B cell (primary cell): ENCODE results near the gene PTPN6. TPM values are rescaled to one million over a fixed set of nuclear protein-coding genes. Genes with fewer than 3 reads are reported as not detected.

Source experiments
- ATAC-seq: fragments of 200-7000 bp; cut with Tn5 transposase; one replicate; pipeline ENCODE4 v1.10.0; 2021; ENCODE audit warnings: low read depth, mild to moderate bottlenecking, moderate number of reproducible peaks, moderate library complexity
- CTCF ChIA-PET: fragments of 350-600 bp; sonication (Branson Sonifier 250); formaldehyde crosslinking; loops from one replicate; lab custom pipeline; 2021; ENCODE audit warnings: antibody characterized with exemption, inconsistent platforms; lab: Charles Lee
- POLR2A ChIA-PET: fragments of 350-600 bp; sonication (Branson Sonifier 250); formaldehyde crosslinking; loops from one replicate; lab custom pipeline; 2021; ENCODE audit warnings: antibody characterized with exemption; lab: Charles Lee
- DNase-seq: peaks from one replicate; pipeline ENCODE4 v3.0.0; 2013
- H2AFZ ChIP-seq: 2 replicates; pipeline ENCODE4 v1.6.1; 2012; ENCODE audit warnings: mild to moderate bottlenecking, low read depth, low read length; ENCODE audit not compliant: insufficient read depth, poor library complexity, severe bottlenecking
- H3K27ac ChIP-seq, 2 donors: 1 replicate in 1 of 2; 2 replicates in 1 of 2; pipeline ENCODE4 v1.5.1; 2012 to 2013; ENCODE audit warnings: low read length in 2 of 2, mild to moderate bottlenecking in 2 of 2, moderate library complexity in 1 of 2
- H3K27me3 ChIP-seq, 4 experiments: fragments of 200-600 bp in 1 of 4; sonication (generic) in 1 of 4; replicated peaks in 1 of 4; 1 replicate in 2 of 4; 2 replicates in 2 of 4; pipeline versions ENCODE4 v1.6.1 to v1.7.0; 2013 to 2016; ENCODE audit warnings: low read length in 3 of 4, mild to moderate bottlenecking in 2 of 4, mixed read lengths in 1 of 4, moderate library complexity in 1 of 4; ENCODE audit not compliant: insufficient read depth in 4 of 4, control insufficient read depth in 3 of 4; ENCODE audit errors: control extremely low read depth in 1 of 4
- H3K36me3 ChIP-seq, 2 experiments: replicated peaks in 1 of 2; 1 replicate in 1 of 2; 2 replicates in 1 of 2; pipeline versions ENCODE4 v1.6.1 to v1.7.1; 2013; ENCODE audit warnings: low read length in 1 of 2; ENCODE audit not compliant: insufficient read depth in 2 of 2, control insufficient read depth in 1 of 2; ENCODE audit errors: control extremely low read depth in 1 of 2, extremely low read depth in 1 of 2
- H3K4me1 ChIP-seq, 2 donors: fragments of 200-600 bp in 1 of 2; sonication (generic) in 1 of 2; 1 replicate in 1 of 2; 2 replicates in 1 of 2; pipeline versions ENCODE4 v1.5.1 to v1.6.1; 2013 to 2017; ENCODE audit warnings: low read length in 2 of 2; ENCODE audit not compliant: control insufficient read depth in 2 of 2, insufficient read depth in 2 of 2
- H3K4me2 ChIP-seq: replicated peaks from 2 replicates; pipeline ENCODE3; 2012; ENCODE audit warnings: mild to moderate bottlenecking, low read depth, low read length; ENCODE audit not compliant: poor library complexity, severe bottlenecking
- H3K4me3 ChIP-seq, 5 experiments: fragments of 200-600 bp in 1 of 5; sonication (generic) in 1 of 5; 1 replicate in 3 of 5; 2 replicates in 2 of 5; pipeline versions ENCODE4 v1.5.1 to v1.7.0; 2011 to 2016; ENCODE audit warnings: low read length in 4 of 5, mild to moderate bottlenecking in 4 of 5, low read depth in 2 of 5, control low read depth in 1 of 5, moderate library complexity in 1 of 5; ENCODE audit not compliant: insufficient read depth in 1 of 5; ENCODE audit errors: control extremely low read depth in 1 of 5, extremely low read depth in 1 of 5
- H3K79me2 ChIP-seq: fragments of 200-600 bp; sonication (generic); one replicate; pipeline ENCODE4 v1.6.0; 2016; ENCODE audit warnings: low read length; ENCODE audit not compliant: control insufficient read depth, insufficient read depth
- H3K9ac ChIP-seq: fragments of 200-600 bp; sonication (generic); 2 replicates; pipeline ENCODE4 v1.6.1; 2017; ENCODE audit warnings: mild to moderate bottlenecking, low read length, moderate library complexity
- H3K9me3 ChIP-seq, 3 donors: one replicate each; pipeline versions ENCODE4 v1.6.1 to v1.7.1; 2013; ENCODE audit warnings: low read length in 2 of 3; ENCODE audit not compliant: control insufficient read depth in 2 of 3, insufficient read depth in 1 of 3; ENCODE audit errors: control extremely low read depth in 1 of 3
- H4K20me1 ChIP-seq: 2 replicates; pipeline ENCODE4 v1.6.0; 2012; ENCODE audit warnings: mild to moderate bottlenecking, low read length; ENCODE audit not compliant: insufficient read depth, control insufficient read depth, poor library complexity, severe bottlenecking
- H3K27ac Mint-ChIP-seq: one replicate; pipeline ENCODE4 v1.8.0; 2021; ENCODE audit warnings: mixed read lengths
- H3K27me3 Mint-ChIP-seq: one replicate; pipeline ENCODE4 v1.8.0; 2021; ENCODE audit warnings: mixed read lengths
- H3K4me1 Mint-ChIP-seq: one replicate; pipeline ENCODE4 v1.8.0; 2021; ENCODE audit warnings: mixed read lengths
- H3K4me3 Mint-ChIP-seq: one replicate; pipeline ENCODE4 v1.8.0; 2021; ENCODE audit warnings: mixed read lengths
- H3K9me3 Mint-ChIP-seq: one replicate; pipeline ENCODE4 v1.8.0; 2022; ENCODE audit warnings: mixed read lengths; ENCODE audit not compliant: insufficient read depth
- EZH2 ChIP-seq: IDR thresholded peaks from 2 replicates; pipeline ENCODE4 v1.6.1; 2012; ENCODE audit warnings: borderline replicate concordance, low read depth, mild to moderate bottlenecking, moderate library complexity, low read length; ENCODE audit not compliant: insufficient read depth, poor library complexity, severe bottlenecking
- WGBS: methylation state at CpG from one replicate; pipeline ENCODE4 v1.1.5; 2013; ENCODE audit warnings: missing lambda C conversion rate; ENCODE audit not compliant: insufficient coverage; 5-methylcytosine and 5-hydroxymethylcytosine counted together
- intact Hi-C: fragments of 100-400 bp; cut with micrococcal nuclease; formaldehyde crosslinking; loops from one replicate; pipeline ENCODE4 v1.10.0; 2022
- polyA plus RNA-seq: library from polyadenylated mRNA; depleted of rRNA; stranded (reverse); fragments of >200 nt; gene quantifications from 2 replicates; pipeline ENCODE4 v1.2.3, GENCODE V29; 2012
- total RNA-seq, 2 donors: library from RNA; stranded (reverse); fragments of 120-200 nt in 1 of 2; gene quantifications; 1 replicate in 1 of 2; 2 replicates in 1 of 2; pipeline versions ENCODE4 v1.2.3 to v1.2.4, GENCODE V29; 2013 to 2022
- TF ChIP-seq, protein P1 (sequence below): fragments of 200-600 bp; IDR thresholded peaks from one replicate; pipeline ENCODE4 v1.8.0; 2022; ENCODE audit warnings: antibody characterized with exemption, mild to moderate bottlenecking

Gene PTPN6
- total and polyA plus RNA-seq, 2 donors (not counting 1 experiment from before 2014, with no cell fraction given): 312 to 874 TPM

DNA sequence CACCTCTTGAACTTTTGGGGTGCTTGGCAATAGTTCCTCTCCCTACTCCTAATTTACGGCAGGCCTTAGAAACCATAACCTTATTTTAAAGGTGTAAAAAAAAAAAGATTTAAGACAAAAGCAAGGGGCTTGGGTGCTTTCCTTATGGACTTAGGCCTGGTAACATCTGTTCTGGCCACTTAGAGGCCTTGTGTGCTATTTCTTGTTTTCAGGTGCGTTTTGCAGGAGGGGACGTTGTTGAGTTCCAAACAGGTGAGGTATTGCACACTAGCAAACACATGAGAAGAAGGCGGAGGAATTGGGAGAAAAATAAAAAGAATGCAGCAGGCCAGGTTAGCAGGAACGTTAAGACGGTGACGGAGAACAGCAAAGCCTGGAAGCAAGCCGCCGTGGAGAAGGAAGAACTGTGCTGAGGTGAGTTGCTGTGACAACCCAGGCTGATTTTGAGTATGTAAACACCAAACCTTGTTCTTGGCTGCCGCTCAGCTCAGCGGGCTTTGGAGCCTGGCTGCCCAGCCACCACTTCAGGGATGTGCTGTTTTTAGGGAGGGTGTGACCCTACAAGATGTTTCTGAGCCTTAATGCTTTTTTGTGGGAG is 36.9 kb downstream of the PTPN6 start:
- Histone ChIP-seq H3K27me3 (no peaks in the 10 kb centered on the region), H2AFZ (no peak overlapping the region), H3K9ac (no peak overlapping the region), H3K9me3 (no peaks in the 10 kb centered on the region), H4K20me1 (no peaks in the 10 kb centered on the region), H3K4me1 (no peaks in the 10 kb centered on the region), H3K4me3 (no peak overlapping the region), H3K4me2 (no peak overlapping the region), H3K36me3 (peaks cover 4 to 25% of the 10 kb centered on the region in 2 experiments), H3K79me2 (peaks cover 10% of the 10 kb centered on the region), H3K27ac (no peak overlapping the region)
- ATAC-seq: no peak
- Mint-ChIP-seq H3K9me3 (no peaks in the 10 kb centered on the region), H3K4me3 (no peak overlapping the region), H3K27me3 (no peaks in the 10 kb centered on the region), H3K27ac (no peak overlapping the region), H3K4me1 (no peaks in the 10 kb centered on the region)
- DNase-seq: no peak
- 97% methylated on average over 10 of the region's 11 CpGs for WGBS
- ChIA-PET POLR2A (no interaction called here), CTCF (no interaction called here)
- TF ChIP-seq EZH2: no peak
- TF ChIP-seq, protein P1, sequence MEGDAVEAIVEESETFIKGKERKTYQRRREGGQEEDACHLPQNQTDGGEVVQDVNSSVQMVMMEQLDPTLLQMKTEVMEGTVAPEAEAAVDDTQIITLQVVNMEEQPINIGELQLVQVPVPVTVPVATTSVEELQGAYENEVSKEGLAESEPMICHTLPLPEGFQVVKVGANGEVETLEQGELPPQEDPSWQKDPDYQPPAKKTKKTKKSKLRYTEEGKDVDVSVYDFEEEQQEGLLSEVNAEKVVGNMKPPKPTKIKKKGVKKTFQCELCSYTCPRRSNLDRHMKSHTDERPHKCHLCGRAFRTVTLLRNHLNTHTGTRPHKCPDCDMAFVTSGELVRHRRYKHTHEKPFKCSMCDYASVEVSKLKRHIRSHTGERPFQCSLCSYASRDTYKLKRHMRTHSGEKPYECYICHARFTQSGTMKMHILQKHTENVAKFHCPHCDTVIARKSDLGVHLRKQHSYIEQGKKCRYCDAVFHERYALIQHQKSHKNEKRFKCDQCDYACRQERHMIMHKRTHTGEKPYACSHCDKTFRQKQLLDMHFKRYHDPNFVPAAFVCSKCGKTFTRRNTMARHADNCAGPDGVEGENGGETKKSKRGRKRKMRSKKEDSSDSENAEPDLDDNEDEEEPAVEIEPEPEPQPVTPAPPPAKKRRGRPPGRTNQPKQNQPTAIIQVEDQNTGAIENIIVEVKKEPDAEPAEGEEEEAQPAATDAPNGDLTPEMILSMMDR: no peak
- intact Hi-C loops: no loop called here

DNA sequence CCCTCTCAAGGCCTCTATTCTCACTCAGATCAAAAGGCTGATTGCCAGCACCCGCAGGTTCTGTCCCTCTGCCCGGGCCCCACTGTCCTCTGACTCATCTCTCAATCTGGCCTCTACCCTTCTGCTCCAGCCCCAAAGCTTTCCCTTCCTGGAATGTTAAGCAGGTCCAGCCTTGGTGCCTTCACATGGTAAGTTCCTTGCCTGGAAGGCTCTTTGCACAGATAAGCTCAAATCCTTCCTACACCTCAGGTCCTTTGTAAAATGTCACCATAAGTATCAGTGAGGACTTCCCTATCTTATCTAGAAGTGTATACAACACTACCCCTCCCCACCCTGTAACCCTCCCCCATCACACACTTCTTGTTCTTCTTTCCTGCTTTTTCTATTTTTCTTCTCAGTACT is 44.9 kb downstream of the PTPN6 start:
- no peak overlapping the region for H3K4me2 ChIP-seq
- H3K9ac ChIP-seq: no peak overlapping the region
- H3K79me2 ChIP-seq: peaks cover 16% of the 10 kb centered on the region
- H3K4me1 ChIP-seq: no peaks in the 10 kb centered on the region
- H4K20me1 ChIP-seq: no peaks in the 10 kb centered on the region
- DNase-seq (no peak), ATAC-seq (no peak)
- H3K36me3 ChIP-seq: peaks cover 0 to 22% of the 10 kb centered on the region in 2 experiments
- H3K9me3 ChIP-seq: no peaks in the 10 kb centered on the region
- TF ChIP-seq, protein P1: no peak
- no peak for TF ChIP-seq EZH2
- no peaks in the 10 kb centered on the region for H3K27me3 ChIP-seq
- no peak overlapping the region for H3K27ac Mint-ChIP-seq
- intact Hi-C loops: no loop called here
- no peak overlapping the region for H3K4me3 ChIP-seq
- H2AFZ ChIP-seq: no peak overlapping the region
- no peak overlapping the region for H3K4me3 Mint-ChIP-seq
- H3K9me3 Mint-ChIP-seq: no peaks in the 10 kb centered on the region
- CTCF ChIA-PET: no interaction called here
- POLR2A ChIA-PET: no interaction called here
- no peaks in the 10 kb centered on the region for H3K27me3 Mint-ChIP-seq
- 87% methylated on average over 2 of the region's 2 CpGs for WGBS
- H3K27ac ChIP-seq: no peak overlapping the region
- H3K4me1 Mint-ChIP-seq: no peaks in the 10 kb centered on the region
